Fibroblast of skin of left quadriceps (primary cell): ENCODE results near the gene BMPR1B.
A peak's percentile ranks its signal among the peaks of the same experiment; 100 is the strongest.

Source experiments
- DNase-seq, 2 experiments: peaks; one replicate each; pipeline ENCODE4 v3.0.0-alpha.2; 2013; ENCODE audit warnings: low read depth in 2 of 2

Gene BMPR1B

GRCh38 chr4:94959307-94959706 is 201.6 kb downstream of the BMPR1B start:
- DNase-seq, result no peak

- DNase-seq, result no peak
These were observed 203.0 kb downstream of the BMPR1B start for GRCh38 chr4:94960708-94961107.

DNA sequence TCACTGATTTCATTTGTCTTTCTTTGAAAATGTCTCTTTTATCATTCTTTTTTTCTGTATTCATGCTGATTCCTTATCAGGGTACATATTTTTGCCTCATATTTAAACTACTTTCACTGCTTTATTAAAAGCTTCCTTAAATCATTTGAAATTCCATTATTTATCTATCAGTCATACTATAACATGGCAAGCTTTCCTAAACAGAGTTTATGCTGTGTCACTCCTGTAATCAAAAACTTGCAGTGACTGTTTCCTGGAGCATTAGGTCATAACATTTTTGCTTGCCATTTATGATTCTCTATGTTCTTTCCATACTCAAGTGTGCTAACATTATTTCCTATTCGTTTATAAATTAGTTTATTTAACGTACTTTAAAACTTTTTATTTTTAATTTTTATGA is 203.7 kb downstream of the BMPR1B start:
- DNase-seq, result no peak

DNA sequence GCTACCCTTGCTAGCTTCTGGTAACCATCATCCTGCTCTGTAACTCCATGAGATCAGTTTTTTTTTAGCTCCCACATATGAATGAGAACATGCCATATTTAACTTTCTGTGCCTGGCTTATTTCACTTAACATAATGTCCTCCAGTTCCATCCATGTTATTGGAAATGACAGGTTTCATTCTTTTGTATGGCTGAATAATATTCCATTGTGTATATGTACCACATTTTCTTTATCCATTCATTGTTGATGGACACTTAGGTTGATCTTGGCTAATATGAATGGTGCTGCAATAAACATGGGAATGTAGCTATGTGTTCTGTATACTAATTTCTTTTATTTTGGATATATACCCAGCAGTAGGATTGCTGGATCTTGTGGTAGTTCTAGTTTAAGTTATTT is 204.7 kb downstream of the BMPR1B start:
- DNase-seq, result no peak

DNA sequence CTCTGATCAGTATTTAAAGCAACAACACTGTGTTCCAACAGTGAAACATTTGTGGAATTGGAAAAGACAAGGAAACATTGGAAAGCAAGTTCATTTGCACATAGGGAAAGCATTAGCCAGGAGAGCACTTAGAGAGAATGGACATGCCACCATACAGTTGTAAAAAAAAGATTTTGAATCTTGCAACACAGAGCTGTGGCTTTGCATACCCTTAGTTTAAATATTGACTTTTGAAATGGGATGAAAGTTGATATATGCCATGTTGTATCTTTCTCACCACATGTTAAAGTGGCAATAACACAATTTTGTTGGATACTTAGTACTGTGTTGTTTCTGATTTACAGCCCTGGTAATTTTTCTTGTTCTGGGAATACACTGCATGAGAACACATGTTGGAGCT is 208.1 kb downstream of the BMPR1B start:
- DNase-seq, result no peak

DNA sequence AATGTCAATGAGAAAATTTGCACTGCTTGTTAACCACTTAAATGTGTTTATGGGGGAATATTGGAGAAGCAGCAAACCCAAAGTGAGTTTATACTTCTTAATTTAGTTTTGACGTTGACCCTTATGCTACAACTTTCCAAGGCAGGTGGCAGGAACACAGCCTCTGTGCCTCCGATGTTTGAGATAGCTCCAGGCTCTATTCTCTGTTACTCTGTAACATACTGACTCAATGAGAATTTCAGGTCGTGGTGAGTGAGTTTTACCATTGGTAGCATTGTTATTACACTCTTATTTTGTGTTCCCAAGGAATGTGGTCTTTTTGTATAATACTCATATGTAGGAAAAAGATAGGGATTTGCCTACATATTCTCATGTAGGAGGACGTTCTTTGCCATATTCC is 210.7 kb downstream of the BMPR1B start:
- no peak for DNase-seq

DNA sequence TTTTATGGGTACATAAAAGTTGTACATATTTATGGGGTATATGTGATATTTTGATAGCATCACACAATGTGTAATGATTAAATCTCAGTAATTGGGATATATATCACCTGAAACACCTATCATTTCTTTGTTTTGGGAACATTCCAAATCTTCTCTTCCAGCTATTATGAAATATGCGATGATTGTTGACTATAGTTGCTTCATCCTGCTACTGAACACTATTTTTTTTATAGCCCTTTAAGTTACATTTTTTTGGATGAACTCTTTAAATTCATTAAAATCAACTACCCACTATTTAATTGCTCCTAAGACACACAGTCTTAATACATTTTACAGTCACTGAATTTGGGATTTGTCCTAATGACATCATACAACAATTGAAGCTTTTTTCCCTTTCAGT is 212.9 kb downstream of the BMPR1B start:
- no peak for DNase-seq

DNA sequence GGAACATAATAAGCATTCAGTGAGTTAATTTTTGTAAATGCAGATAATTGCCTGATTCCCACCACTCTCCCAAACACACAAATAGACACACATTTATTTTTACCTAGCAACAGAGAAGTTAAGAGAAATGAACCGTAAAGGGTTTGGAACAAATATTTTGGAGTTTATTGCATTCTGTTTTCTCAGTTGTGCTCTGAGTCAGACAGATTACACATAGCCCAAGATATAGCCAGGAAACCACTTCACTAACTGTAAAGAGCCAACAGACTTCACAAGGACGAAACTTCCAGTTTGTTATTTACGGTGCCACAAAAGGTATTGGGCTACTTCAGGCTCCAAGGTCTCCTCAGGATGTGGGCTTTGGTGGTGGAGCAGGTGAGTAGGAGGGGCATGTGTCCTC is 217.0 kb downstream of the BMPR1B start:
- DNase-seq, result no peak

DNA sequence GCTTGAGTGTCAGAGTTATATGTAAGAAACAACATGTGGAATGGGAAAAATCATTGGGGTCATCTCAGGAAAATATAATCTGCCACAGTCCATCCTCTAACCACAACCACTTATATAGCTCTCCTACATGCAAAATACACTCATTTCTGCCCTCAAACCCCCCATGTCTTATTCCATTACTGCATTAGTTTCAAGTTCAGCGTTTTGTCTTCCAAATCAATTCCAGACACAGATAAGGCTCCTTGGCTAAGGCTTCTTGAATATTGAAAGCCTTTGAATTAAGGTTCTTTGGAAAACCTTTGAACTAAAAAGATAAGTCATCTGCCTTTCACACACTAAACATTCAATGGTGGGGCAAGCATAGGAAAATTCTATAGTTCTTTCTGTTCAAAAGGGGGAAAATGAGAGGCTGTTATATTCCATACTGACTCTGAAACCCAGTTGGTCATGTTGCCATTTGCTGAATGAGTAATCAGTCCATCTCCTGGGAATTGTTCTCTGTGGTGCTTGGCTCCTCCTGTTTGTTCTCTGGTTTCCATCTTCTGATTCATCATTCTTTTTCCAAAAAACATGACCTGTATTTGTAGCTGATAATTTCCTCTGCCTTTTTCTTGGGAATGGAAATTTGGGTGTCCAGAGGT is 218.7 kb downstream of the BMPR1B start:
- peak; percentile 82 for DNase-seq

- peak in 1 of 2 experiments; percentile 31 for DNase-seq
These were observed 221.1 kb downstream of the BMPR1B start for GRCh38 chr4:94978904-94979303.

DNA sequence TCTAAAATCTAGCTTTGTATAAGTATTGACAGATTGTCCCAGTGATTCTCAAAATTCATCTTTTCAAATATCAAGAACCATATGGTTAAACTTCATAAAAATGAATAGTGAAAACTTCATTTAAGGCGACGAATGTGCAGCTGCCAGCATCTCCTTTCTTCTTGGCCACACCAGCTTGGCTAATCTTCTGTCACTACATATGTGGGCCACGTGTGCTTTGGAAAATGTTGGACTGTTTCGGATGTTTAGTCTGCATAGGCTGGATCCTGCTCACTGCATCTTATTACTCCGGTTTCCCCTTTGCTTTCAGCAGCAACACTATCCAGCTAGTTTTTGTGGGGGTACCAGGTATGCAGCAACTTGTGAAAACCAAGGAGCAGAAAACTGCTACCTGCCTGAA is 221.9 kb downstream of the BMPR1B start:
- no peak for DNase-seq

GRCh38 chr4:94995684-94996394 is 238.1 kb downstream of the BMPR1B start:
- no peak for DNase-seq

DNA sequence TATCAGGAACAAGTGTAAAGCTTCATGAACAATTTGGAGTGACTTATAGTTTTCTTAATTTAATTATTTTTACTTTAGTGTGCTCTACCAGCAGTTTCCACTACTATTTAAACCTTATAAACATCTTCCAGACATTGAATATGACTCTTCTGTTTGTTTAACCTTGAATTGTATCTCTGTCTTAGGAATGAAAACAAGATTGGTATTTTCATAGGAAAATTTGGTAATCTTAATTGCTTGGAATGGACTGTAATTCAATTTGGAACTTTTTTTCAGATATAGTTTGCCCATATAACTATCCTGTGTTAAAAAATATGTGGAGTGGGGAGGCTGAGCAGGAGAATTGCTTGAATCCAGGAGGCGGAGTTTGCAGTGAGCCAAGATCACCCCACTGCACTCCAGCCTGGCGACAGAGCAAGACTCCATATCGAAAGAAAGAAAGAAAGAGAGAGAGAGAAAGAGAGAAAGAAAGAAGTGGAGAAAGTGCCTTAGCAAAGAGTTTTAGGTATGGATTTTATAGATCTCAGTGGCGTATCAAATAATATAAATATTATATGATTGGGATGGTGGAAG is 242.4 kb downstream of the BMPR1B start:
- no peak for DNase-seq

- DNase-seq, result no peak
These were observed 247.2 kb downstream of the BMPR1B start for GRCh38 chr4:95004912-95005311.

DNA sequence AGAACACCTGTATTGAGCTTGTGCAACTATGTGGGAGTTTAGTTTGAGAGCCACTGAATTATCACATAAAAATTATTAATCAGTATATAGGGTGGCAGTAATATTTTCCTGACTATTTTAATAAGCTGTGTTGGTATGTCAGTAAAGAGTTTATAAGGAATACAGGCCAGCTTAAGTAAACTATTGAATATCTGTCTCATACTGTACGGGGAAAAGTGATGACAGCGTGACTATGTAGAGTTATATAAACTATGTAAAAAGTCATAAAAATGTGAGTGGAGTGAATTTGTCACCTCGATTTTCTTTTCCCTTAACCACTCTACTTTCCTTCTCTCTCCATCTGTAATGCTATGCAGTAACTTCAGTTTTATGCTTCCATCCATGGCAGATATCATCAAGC is 250.2 kb downstream of the BMPR1B start:
- no peak for DNase-seq

DNA sequence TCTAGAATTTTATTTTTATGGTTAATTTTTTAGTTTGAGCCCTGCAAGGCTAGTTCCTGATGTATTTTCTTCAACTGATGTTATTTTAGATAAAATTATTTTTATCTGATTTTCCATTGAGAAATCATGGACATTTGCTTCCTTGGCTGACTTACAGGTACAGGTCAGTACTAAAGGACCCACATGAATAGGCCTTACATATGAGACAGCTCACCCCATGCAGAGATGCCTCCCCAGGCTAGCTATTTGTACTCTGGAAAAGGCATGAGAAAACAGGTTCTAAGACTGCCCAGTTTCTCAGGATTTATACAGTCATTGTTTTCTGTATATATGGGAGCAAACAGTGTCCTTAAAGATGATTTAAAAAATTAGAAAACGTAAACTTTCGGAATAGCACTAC is 255.5 kb downstream of the BMPR1B start:
- DNase-seq, result no peak

- DNase-seq, result no peak
These were observed 256.3 kb downstream of the BMPR1B start for GRCh38 chr4:95014068-95014467.

- no peak for DNase-seq
These were observed 259.7 kb downstream of the BMPR1B start for GRCh38 chr4:95017305-95018064.

- no peak for DNase-seq
These were observed 261.0 kb downstream of the BMPR1B start for GRCh38 chr4:95018785-95019184.

DNA sequence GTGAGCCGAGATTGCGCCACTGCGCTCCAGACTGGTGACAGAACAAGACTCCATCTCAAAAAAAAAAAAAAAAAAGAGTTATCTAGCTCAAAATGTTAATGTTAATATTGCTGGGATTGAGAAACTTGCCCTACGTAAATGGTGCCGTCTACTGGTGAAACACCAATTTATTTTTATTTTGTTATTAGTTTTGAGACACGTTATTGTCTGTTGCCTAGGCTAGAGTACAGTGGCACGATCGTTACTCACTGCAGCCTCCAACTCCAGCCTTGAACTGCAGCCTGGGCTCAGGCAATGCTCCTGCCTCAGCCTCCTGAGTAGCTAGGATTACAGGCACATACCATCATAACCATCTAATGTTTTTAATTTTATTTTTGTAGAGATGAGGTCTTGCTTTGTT is 262.8 kb downstream of the BMPR1B start:
- DNase-seq, result no peak

GRCh38 chr4:95021099-95021498 is 263.3 kb downstream of the BMPR1B start:
- DNase-seq, result peak; percentile 10 to 25

- peak in 1 of 2 experiments; percentile 7 for DNase-seq
These were observed 265.4 kb downstream of the BMPR1B start for GRCh38 chr4:95023110-95023509.
